GM19099 (cell line): ENCODE data around the gene NRCAM.

ENCODE experiments used
- POLR2A ChIP-seq: IDR thresholded peaks from 3 replicates; pipeline ENCODE4 v1.6.1; 2011; ENCODE audit warnings: low read depth; ENCODE audit not compliant: insufficient read length; ENCODE audit errors: extremely low read depth

NRCAM gene

DNA sequence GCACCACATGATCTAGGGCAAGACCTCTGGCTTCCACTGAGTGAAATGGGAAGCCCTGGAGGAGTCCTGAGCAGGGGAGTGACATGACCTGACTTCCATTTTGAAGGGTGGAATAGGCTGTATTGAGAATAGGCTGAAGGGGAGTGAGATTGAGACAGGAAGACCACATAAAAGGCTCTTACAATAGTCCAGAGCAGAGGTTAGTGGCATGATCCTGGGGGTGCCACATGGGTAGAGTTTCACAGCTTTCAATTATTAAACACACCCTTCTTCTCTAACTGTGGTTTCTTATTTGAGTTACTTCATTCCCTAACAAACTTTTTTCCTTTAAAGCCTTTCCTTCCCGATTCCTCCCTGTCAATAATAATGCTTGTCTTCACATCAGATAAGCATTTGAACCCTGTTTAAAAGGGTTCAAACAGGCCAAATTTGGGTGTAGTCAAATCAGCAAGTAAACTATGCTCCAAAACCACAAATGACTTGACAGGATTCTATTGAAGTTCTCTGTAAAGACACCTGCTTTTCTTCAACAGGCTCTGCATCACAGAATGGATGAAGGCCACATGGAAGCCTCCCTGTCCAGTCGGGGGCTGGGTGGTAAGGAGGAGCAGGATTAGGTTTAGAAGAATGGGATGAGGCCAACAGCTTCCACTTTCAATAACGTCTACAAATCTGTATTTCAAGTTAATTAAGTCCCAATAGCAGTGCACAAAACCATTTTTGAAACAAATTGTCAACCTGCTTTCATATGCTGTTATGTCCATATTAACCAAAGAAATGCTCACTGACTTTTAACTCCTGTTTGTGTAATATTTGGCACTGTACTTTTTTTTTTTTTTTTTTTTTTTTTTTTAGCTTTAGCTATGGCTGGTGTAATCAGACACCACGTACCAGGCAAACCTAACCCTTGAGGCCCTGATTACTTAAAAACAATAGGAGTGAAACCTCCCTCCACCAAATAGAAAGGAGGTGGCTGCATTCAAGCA is 131.9 kb downstream of the NRCAM start:
- no peak for TF ChIP-seq POLR2A

DNA sequence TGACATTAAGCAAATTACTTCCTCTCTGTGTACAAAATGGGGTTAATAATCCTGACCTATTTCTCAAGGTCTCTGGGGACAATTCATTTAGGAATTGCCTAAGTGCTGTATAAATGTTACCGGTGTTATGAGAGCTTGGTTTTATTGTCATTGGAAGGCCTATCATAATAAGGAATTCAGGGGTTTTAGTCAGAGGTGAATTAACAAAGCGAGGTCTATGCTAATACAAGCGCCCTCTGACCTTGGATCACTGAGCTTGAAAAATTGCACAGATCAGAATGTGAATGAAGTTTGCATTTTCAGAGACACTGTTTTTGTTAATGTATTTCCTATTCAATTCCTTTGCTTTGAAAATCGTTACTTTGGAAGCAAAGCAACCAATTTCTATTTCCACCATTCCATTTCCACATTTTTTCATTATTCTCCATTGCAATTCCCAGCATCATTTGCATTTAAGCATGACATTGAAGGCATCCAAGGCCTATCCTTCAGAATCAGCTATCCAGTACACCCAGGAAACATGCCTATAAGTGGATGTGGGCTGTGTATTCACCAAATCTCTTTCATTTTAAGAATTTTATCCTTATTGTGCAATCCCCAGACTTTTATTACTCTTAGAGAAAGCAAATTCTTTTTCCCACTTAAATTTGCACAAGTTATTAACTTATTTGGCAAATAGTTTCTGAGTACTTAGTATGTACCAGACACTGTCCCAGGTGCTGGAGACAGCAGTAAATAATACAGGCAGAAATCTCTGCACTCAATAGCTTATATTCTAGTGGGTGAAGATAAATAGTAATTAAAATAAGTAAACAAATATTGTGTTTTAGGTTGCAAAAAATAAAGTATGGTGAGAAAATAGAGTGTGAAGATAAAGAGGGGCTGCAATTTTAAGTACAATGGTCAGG is 133.1 kb downstream of the NRCAM start:
- TF ChIP-seq POLR2A = no peak

DNA sequence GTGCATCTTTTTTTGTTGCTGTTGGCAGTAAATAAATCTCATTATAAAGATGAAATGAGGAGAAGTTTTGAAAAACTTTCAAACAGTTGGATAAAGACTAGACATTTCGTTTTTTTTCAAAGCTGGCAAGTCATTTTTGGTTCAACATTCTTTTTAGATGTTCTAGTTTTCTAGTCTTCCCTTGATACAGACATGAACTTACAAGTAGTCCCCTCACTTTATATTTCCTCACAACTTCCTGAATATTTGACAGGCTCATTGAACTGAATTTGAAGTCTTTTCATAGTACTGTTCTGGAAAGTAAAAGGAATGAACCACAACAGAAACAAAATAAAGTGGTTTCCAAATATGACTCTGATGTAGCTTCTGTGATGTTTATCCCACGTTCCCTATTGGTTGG is 134.2 kb downstream of the NRCAM start:
- no peak for TF ChIP-seq POLR2A

DNA sequence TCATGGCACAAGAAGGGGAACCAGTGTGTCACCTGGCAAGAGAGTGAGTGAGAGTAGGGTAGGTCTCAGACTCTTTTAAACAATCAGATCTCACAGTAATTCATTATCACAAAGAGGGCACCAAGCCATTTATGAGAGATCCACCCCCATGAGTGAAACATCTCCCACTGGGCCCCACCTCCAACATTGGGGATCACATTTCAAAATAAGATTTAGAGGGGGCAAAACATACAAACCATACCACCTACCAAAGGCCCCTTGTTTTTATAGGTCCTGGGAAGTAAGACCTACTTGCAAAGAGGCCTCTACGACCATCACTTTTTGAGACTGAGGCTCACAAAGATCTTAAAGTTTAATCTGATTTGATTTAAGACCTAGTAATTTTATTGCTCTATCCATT is 134.9 kb downstream of the NRCAM start:
- no peak for TF ChIP-seq POLR2A

DNA sequence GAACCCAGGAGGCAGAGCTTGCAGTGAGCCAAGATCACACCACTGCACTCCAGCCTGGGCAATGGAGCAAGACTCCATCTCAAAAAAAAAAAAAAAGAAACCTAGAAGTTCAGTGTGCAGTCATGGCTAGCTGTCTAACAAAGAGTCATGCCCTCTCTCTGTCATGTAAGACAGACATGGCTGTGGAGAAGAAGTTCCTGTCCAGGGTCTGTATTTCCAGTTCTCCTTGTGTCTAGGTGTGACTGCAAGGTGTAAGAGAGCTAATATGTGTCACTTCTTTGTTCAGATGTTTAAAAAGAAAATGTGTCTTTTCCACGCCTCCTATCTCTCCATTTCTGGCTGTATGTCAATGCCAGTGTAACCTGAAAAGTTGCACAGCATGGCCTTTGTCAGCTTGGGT is 139.5 kb downstream of the NRCAM start:
- TF ChIP-seq POLR2A = no peak

DNA sequence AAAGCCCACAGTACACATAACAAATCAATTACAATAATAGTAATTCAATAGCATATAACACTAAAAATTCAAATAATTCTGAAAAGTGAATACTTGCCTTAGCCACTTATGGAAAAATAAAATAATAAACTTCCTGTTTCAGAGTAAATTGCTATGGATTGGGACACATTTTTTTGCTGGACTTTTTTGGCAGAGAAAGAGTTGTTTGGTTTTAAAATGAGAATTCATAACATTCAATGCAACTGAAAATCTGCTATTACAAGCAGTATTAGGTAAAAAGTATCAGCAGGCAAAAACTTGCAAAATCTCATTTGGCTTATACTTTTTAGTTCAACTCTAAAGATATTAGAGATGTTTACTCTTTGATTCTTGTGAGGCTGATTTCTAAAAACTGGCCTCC is 141.7 kb downstream of the NRCAM start:
- no peak for TF ChIP-seq POLR2A

DNA sequence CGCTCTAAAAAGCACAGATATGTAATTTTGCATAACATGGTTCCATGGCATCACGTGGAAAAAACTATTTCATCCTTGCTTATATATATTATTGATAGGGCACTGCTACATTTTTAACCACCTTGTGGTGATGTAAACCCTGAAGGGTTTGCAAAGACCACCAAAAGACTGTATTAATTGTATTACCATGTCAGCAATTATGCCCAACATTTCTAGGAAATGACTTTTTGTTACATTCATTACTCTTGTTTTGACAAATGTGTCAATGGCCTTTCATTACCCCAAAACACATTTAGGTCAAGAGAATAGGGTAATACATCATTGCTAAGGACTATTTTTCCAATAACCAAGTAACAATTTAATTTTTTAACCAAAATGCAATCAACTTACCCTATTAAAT is 142.2 kb downstream of the NRCAM start:
- no peak for TF ChIP-seq POLR2A

DNA sequence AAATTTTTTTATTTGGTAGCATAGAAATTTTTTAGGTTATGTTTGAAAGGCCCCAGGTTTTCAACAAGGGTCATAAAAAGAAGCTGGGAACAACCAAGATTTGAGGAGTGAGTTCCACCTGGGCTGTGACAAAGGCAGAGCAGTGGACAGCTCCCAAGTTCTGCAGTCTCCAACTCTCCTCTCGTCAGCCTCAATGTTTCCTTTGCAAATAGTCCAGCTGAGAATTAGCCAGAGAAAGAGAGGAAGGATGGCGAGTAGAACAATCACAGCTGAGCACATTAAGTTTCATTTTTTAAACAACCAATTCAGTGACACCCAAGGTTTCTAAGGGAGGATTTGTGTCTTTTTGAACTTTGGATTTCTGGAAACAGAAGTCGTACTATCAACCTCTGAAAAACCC is 143.2 kb downstream of the NRCAM start:
- TF ChIP-seq POLR2A = no peak

DNA sequence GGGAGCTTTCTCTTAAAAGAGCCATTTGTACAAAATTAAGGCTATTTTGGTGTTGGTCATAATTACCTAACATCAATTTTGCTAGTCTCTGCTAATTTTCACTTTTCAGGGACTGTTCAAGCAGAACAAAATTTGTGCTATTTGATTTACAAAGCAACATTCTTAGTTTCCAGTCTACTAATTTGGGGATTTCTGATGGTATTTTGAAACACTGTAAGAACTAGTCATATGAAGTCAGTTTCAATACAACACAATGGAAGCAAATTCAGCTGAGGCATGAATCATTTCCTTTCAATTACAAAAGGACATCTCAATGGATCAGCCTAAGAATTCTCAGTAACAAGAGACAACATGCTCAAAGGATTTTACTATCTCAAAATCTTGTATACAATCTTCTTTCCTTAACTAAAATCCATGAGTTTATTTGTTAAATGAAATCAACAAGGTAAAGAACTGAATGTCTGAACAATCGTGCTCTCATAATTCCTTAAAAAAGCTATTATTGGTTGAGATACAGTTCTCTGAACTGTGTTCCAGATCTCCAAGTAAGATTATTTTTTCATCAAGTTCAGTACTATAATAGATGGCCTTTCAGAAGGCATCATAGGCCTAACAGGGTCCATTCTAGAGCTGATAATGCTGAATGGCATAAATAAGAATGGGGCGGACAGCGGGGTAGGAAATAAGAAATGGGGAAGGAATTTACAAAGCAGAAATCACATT is 144.6 kb downstream of the NRCAM start:
- TF ChIP-seq POLR2A = no peak

DNA sequence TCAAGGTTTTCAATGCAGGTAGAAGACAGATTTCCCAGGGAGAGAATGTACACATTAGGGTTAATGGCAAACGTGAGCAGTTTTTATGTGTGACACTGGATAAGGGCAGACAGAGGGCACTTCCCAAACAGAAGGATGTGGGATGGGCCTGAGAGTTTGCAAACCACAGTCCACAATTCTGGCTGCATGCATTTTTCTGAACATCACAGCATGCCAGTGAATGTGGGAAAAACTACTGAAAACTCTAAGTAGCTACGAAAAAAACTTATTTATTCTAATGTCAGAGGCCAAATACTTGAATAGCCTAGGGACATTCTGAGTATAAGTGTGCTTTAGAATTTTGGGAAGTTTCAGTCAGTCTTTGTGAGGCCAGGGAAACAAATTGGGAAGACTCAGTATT is 145.9 kb downstream of the NRCAM start:
- no peak for TF ChIP-seq POLR2A

DNA sequence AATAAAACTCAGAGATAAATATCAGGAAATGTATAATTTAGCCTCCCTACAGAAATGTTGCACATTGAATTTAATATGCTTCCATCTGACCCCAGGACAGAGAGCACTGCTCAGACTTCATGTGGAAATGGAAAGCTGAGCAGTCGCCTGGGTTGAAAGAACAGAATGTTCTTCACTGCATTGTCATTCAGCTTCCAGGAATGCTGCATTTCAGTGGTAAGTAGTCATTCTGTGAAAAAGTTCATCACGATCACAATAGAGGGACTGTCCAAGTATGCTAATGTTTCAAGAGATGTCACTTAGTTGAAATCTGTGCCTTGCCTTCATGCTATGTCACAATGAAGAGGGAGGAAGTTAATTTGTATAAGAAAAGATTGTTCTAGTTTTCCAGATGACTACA is 147.3 kb downstream of the NRCAM start:
- TF ChIP-seq POLR2A = no peak

DNA sequence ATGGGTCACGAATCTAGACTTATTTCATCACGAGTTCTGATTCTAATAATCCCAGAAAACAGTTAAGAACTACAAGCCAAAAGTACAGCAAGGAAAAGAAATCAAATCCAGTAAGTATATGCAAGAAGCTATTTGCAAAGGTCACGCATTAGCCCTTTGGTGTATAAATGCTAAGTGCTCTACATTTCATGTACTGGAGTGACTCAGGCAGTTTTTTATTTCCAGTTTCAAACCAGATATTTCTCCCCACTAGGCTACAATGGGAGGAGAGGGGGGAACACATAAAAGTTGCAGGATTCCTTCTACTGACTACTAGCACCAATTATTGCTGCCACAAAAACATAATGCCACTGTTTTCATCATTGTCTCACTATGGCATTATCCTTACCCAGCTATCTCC is 148.0 kb downstream of the NRCAM start:
- no peak for TF ChIP-seq POLR2A

DNA sequence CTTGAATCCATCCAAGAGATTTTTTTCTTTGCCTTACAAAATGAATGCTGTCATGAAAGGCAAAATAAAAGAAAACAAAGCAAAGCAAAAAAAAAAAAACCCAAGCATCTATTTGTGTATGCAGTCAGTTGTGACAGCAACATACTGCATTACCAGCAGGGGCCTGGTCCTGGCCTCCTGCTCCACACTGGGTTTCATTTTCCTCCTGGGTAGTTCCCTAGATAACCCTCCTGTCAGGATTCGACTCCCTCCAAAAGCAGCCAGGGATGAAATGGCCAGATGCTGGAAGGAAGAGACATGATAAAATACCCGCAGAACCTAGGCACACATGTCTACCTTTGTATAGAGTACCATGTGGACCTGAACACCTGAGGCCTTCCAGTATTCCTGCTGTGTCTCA is 148.6 kb downstream of the NRCAM start:
- TF ChIP-seq POLR2A = no peak

DNA sequence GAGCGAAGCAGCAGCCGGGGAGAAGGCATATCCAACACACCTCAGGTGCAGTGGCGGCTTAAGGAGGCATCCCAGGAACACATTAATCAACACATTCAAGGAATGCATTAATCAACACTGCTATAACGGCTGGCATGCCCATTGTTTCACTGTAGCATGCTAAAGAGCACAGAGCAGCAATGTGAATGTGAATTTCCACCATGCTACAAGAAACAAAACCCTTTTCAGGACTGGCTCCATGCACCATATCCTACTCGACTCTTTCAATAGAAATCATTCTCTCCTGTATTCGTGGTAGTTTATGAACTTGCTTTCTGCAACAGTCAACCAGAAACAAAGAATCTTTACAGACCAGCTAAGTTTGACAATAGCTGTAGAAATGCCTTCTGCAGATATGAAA is 149.0 kb downstream of the NRCAM start:
- TF ChIP-seq POLR2A = no peak

DNA sequence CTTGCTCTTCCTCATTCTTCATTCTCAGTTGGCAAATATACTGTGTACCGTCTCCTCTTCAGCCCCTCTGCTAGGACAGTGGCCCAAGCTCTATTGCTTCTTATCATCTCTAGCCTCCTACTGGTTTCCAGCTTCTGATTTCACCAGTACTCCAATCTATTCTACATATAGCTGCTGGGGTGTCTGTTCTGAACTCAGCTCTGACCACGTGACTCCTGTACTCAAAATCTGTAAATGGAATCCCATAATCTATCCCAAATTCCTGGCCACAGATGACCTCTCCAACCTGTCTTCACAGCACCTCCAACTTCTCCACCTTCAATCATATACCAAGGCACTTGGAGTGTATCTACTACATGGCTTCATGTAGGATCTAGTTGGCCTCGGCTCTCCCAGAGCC is 152.9 kb downstream of the NRCAM start:
- TF ChIP-seq POLR2A = no peak

DNA sequence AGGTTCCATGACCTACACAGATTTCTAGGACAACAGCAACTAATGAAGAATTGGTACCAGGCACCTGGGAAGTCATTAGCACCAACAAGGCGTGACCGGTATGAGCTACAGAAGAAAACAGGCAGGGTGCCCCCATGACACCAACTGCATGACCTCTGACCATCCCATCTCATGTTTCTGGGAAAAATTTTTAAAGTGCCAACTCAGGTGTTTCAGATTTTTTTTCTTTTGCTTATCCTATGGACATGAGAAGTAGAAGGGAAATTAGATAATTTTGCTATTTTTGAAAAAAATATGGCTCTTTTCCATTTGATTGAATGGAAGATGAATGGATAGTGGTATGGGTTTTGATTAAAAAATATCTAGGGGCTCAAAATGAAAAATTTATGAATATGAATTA is 154.8 kb downstream of the NRCAM start:
- TF ChIP-seq POLR2A = no peak
